SJSA1 (cell line): ENCODE measurements around the gene TSPYL1. TPM values are rescaled to one million over a fixed set of nuclear protein-coding genes. Genes with fewer than 3 reads are reported as not detected.

Source experiments
- DNase-seq, 2 experiments: peaks; one replicate each; pipeline ENCODE4 v3.0.0-alpha.2; 2015 to 2020; ENCODE audit warnings: low spot score in 2 of 2, low read depth in 1 of 2
- H3K27ac ChIP-seq: fragments of 250-450 bp; sonication (Bioruptor Pico); 2 replicates; pipeline ENCODE4 v1.5.1; 2020; ENCODE audit warnings: mild to moderate bottlenecking, moderate library complexity
- H3K27me3 ChIP-seq: fragments of 250-450 bp; sonication (Bioruptor Pico); replicated peaks from 2 replicates; pipeline ENCODE4 v1.5.1; 2020; ENCODE audit warnings: mild to moderate bottlenecking, moderate library complexity
- H3K36me3 ChIP-seq: fragments of 250-450 bp; sonication (Bioruptor Pico); 2 replicates; pipeline ENCODE4 v1.5.1; 2020; ENCODE audit warnings: mild to moderate bottlenecking
- H3K4me1 ChIP-seq: fragments of 250-450 bp; sonication (Bioruptor Pico); replicated peaks from 2 replicates; pipeline ENCODE4 v1.6.1; 2021; ENCODE audit warnings: mild to moderate bottlenecking
- H3K4me3 ChIP-seq: fragments of 250-450 bp; sonication (Bioruptor Pico); 2 replicates; pipeline ENCODE4 v1.5.1; 2020; ENCODE audit warnings: mild to moderate bottlenecking
- H3K9me3 ChIP-seq: fragments of 250-450 bp; sonication (Bioruptor Pico); replicated peaks from 2 replicates; pipeline ENCODE4 v1.5.1; 2020; ENCODE audit warnings: mild to moderate bottlenecking
- total RNA-seq: library from RNA; depleted of rRNA; stranded (reverse); fragments of >200 nt; shearing (Covaris generic); gene quantifications from 2 replicates; pipeline ENCODE4 v1.2.3, GENCODE V29; 2014

The TSPYL1 gene
- total RNA-seq, 1 experiment from 2014 or later = 65.1 TPM

- no peak for DNase-seq
- H3K27ac ChIP-seq = no peak overlapping the region
- H3K4me3 ChIP-seq = no peak overlapping the region
- H3K4me1 ChIP-seq = no peaks in the 10 kb centered on the region
- H3K27me3 ChIP-seq = no peaks in the 10 kb centered on the region
- H3K9me3 ChIP-seq = no peaks in the 10 kb centered on the region
- H3K36me3 ChIP-seq = no peaks in the 10 kb centered on the region
These were observed 29.9 kb upstream of the TSPYL1 start for GRCh38 chr6:116309657-116310056.

- Histone ChIP-seq H3K27me3 (no peaks in the 10 kb centered on the region), H3K4me3 (no peak overlapping the region), H3K9me3 (no peaks in the 10 kb centered on the region), H3K4me1 (no peaks in the 10 kb centered on the region), H3K36me3 (no peaks in the 10 kb centered on the region), H3K27ac (no peak overlapping the region)
- DNase-seq = no peak
These were observed 29.3 kb upstream of the TSPYL1 start for GRCh38 chr6:116309001-116309400.

GRCh38 chr6:116307633-116308032 lies 27.9 kb upstream of the TSPYL1 start:
- no peak for DNase-seq
- Histone ChIP-seq H3K4me3 (no peak overlapping the region), H3K9me3 (no peaks in the 10 kb centered on the region), H3K36me3 (no peaks in the 10 kb centered on the region), H3K27me3 (no peaks in the 10 kb centered on the region), H3K27ac (no peak overlapping the region), H3K4me1 (no peaks in the 10 kb centered on the region)

GRCh38 chr6:116307001-116307400 lies 27.3 kb upstream of the TSPYL1 start:
- H3K4me3 ChIP-seq = no peak overlapping the region
- no peaks in the 10 kb centered on the region for H3K36me3 ChIP-seq
- H3K9me3 ChIP-seq = no peaks in the 10 kb centered on the region
- no peak for DNase-seq
- no peak overlapping the region for H3K27ac ChIP-seq
- no peaks in the 10 kb centered on the region for H3K4me1 ChIP-seq
- H3K27me3 ChIP-seq = no peaks in the 10 kb centered on the region

GRCh38 chr6:116304538-116305097 lies 24.9 kb upstream of the TSPYL1 start:
- Histone ChIP-seq H3K36me3 (no peaks in the 10 kb centered on the region), H3K9me3 (no peaks in the 10 kb centered on the region), H3K27me3 (no peaks in the 10 kb centered on the region), H3K4me1 (no peaks in the 10 kb centered on the region), H3K27ac (no peak overlapping the region), H3K4me3 (no peak overlapping the region)
- DNase-seq = no peak

- Histone ChIP-seq H3K4me1 (no peaks in the 10 kb centered on the region), H3K27ac (no peak overlapping the region), H3K36me3 (no peaks in the 10 kb centered on the region), H3K4me3 (no peak overlapping the region), H3K27me3 (no peaks in the 10 kb centered on the region), H3K9me3 (peaks cover 10% of the 10 kb centered on the region; the same call in 1 of the 2 replicates)
- DNase-seq = no peak
These were observed 21.4 kb upstream of the TSPYL1 start for GRCh38 chr6:116301104-116301503.

- Histone ChIP-seq H3K4me3 (no peak overlapping the region), H3K36me3 (no peaks in the 10 kb centered on the region), H3K9me3 (peaks cover 10% of the 10 kb centered on the region; the same call in 1 of the 2 replicates), H3K27ac (no peak overlapping the region), H3K4me1 (no peaks in the 10 kb centered on the region), H3K27me3 (no peaks in the 10 kb centered on the region)
- no peak for DNase-seq
These were observed 20.8 kb upstream of the TSPYL1 start for GRCh38 chr6:116300566-116300965.

GRCh38 chr6:116298973-116299372 lies 19.2 kb upstream of the TSPYL1 start:
- H3K27ac ChIP-seq = no peak overlapping the region
- DNase-seq = no peak
- no peaks in the 10 kb centered on the region for H3K27me3 ChIP-seq
- no peaks in the 10 kb centered on the region for H3K36me3 ChIP-seq
- H3K9me3 ChIP-seq = peaks cover 10% of the 10 kb centered on the region; the same call in 1 of the 2 replicates
- no peaks in the 10 kb centered on the region for H3K4me1 ChIP-seq
- no peak overlapping the region for H3K4me3 ChIP-seq

GRCh38 chr6:116298273-116298672 lies 18.5 kb upstream of the TSPYL1 start:
- H3K4me1 ChIP-seq = no peaks in the 10 kb centered on the region
- no peaks in the 10 kb centered on the region for H3K27me3 ChIP-seq
- peaks cover 10% of the 10 kb centered on the region; the same call in 1 of the 2 replicates for H3K9me3 ChIP-seq
- no peaks in the 10 kb centered on the region for H3K36me3 ChIP-seq
- H3K27ac ChIP-seq = no peak overlapping the region
- DNase-seq = no peak
- no peak overlapping the region for H3K4me3 ChIP-seq

- Histone ChIP-seq H3K27ac (no peak overlapping the region), H3K4me3 (no peak overlapping the region), H3K4me1 (no peaks in the 10 kb centered on the region), H3K9me3 (no peaks in the 10 kb centered on the region), H3K36me3 (no peaks in the 10 kb centered on the region), H3K27me3 (no peaks in the 10 kb centered on the region)
- DNase-seq = no peak
These were observed 12.8 kb upstream of the TSPYL1 start for GRCh38 chr6:116292553-116292952.

- Histone ChIP-seq H3K27ac (no peak overlapping the region), H3K36me3 (no peaks in the 10 kb centered on the region), H3K4me3 (no peak overlapping the region), H3K4me1 (no peaks in the 10 kb centered on the region), H3K9me3 (no peaks in the 10 kb centered on the region), H3K27me3 (no peaks in the 10 kb centered on the region)
- no peak for DNase-seq
These were observed 12.1 kb upstream of the TSPYL1 start for GRCh38 chr6:116291701-116292396.

- no peaks in the 10 kb centered on the region for H3K36me3 ChIP-seq
- no peak overlapping the region for H3K4me3 ChIP-seq
- H3K4me1 ChIP-seq = no peaks in the 10 kb centered on the region
- no peaks in the 10 kb centered on the region for H3K27me3 ChIP-seq
- DNase-seq = no peak
- no peak overlapping the region for H3K27ac ChIP-seq
- no peaks in the 10 kb centered on the region for H3K9me3 ChIP-seq
These were observed 11.1 kb upstream of the TSPYL1 start for GRCh38 chr6:116290799-116291198.

- H3K27ac ChIP-seq = no peak overlapping the region
- DNase-seq = no peak
- H3K4me1 ChIP-seq = no peaks in the 10 kb centered on the region
- H3K9me3 ChIP-seq = no peaks in the 10 kb centered on the region
- H3K27me3 ChIP-seq = no peaks in the 10 kb centered on the region
- no peak overlapping the region for H3K4me3 ChIP-seq
- no peaks in the 10 kb centered on the region for H3K36me3 ChIP-seq
These were observed 10.1 kb upstream of the TSPYL1 start for GRCh38 chr6:116289876-116290275.

- H3K27me3 ChIP-seq = no peaks in the 10 kb centered on the region
- no peak overlapping the region for H3K27ac ChIP-seq
- no peaks in the 10 kb centered on the region for H3K9me3 ChIP-seq
- H3K4me1 ChIP-seq = no peaks in the 10 kb centered on the region
- no peak overlapping the region for H3K4me3 ChIP-seq
- no peaks in the 10 kb centered on the region for H3K36me3 ChIP-seq
- peak in 1 of 2 experiments; percentile 40 for DNase-seq
These were observed 8.1 kb upstream of the TSPYL1 start for GRCh38 chr6:116287689-116288282.
